A673 (cell line): Measurements from ENCODE around the gene KRT74. TPM values are rescaled to one million over a fixed set of nuclear protein-coding genes. Genes with fewer than 3 reads are reported as not detected.

Experiments
- BruUV-seq: library from RNA; stranded (reverse); fragments of 400-500 nt; replicated peaks from 2 replicates; lab custom pipeline; 2021; lab: Mats Ljungman, UMichigan
- CTCF ChIA-PET: fragments of 300-600 bp; sonication (Branson Sonifier 250); formaldehyde crosslinking; loops from one replicate; lab custom pipeline; 2022; ENCODE audit warnings: antibody characterized with exemption; lab: Charles Lee
- POLR2A ChIA-PET: fragments of 300-600 bp; sonication (Branson Sonifier 250); formaldehyde crosslinking; loops from one replicate; lab custom pipeline; 2022; ENCODE audit warnings: antibody characterized with exemption; ENCODE audit not compliant: low non-redundant PET; lab: Charles Lee
- DNase-seq: peaks from one replicate; pipeline ENCODE4 v3.0.0-alpha.2; 2015; ENCODE audit warnings: low spot score
- H3K27ac ChIP-seq: fragments of 200-600 bp; sonication (generic); 2 replicates; pipeline ENCODE4 v1.5.1; 2016; ENCODE audit warnings: mixed run types, low read depth, mild to moderate bottlenecking, mixed read lengths, antibody characterized with exemption, low read length; ENCODE audit not compliant: poor library complexity, severe bottlenecking
- H3K27me3 ChIP-seq: fragments of 200-600 bp; sonication (generic); replicated peaks from 2 replicates; pipeline ENCODE4 v1.6.1; 2017; ENCODE audit warnings: mixed run types, low read depth, mild to moderate bottlenecking, mixed read lengths, antibody characterized with exemption, low read length; ENCODE audit not compliant: insufficient read depth, poor library complexity
- H3K36me3 ChIP-seq: fragments of 200-600 bp; sonication (generic); 2 replicates; pipeline ENCODE4 v1.6.1; 2016; ENCODE audit warnings: mixed run types, mild to moderate bottlenecking, mixed read lengths, antibody characterized with exemption, low read length; ENCODE audit not compliant: insufficient read depth, poor library complexity, severe bottlenecking
- H3K4me1 ChIP-seq: fragments of 200-600 bp; sonication (generic); 2 replicates; pipeline ENCODE4 v1.6.1; 2017; ENCODE audit warnings: mixed run types, mild to moderate bottlenecking, mixed read lengths, antibody characterized with exemption, low read length; ENCODE audit not compliant: insufficient read depth, poor library complexity, severe bottlenecking
- H3K4me3 ChIP-seq: fragments of 200-600 bp; sonication (generic); 2 replicates; pipeline ENCODE4 v1.5.1; 2016; ENCODE audit warnings: low read depth, mixed run types, mild to moderate bottlenecking, mixed read lengths, low read length; ENCODE audit not compliant: poor library complexity, severe bottlenecking
- H3K9me3 ChIP-seq: fragments of 200-600 bp; sonication (generic); 2 replicates; pipeline ENCODE4 v1.6.1; 2016; ENCODE audit warnings: mixed run types, low read depth, mild to moderate bottlenecking, mixed read lengths, antibody characterized with exemption, low read length; ENCODE audit not compliant: poor library complexity, severe bottlenecking
- EZH2 ChIP-seq: fragments of 200-600 bp; sonication (generic); IDR thresholded peaks from 2 replicates; pipeline ENCODE4 v1.6.1; 2017; ENCODE audit warnings: borderline replicate concordance, low read depth, mild to moderate bottlenecking, mixed read lengths, antibody characterized with exemption, low read length; ENCODE audit not compliant: poor library complexity, severe bottlenecking
- intact Hi-C: fragments of 100-400 bp; cut with micrococcal nuclease; formaldehyde crosslinking; loops from one replicate; pipeline ENCODE4 v1.10.0; 2022; ENCODE audit not compliant: unreplicated experiment
- total RNA-seq: library from RNA; stranded (reverse); gene quantifications from 2 replicates; pipeline ENCODE4 v1.2.3, GENCODE V29; 2021
- TF ChIP-seq, protein P1 (sequence below): fragments of 300-800, 200-600 bp; sonication (generic); conservative IDR thresholded peaks from 2 replicates; pipeline ENCODE4 v1.5.1; 2017; ENCODE audit warnings: low read depth, mild to moderate bottlenecking, antibody characterized with exemption, low read length, moderate library complexity, mixed read lengths

The KRT74 gene
- total RNA-seq, 1 experiment from 2014 or later: not detected

DNA sequence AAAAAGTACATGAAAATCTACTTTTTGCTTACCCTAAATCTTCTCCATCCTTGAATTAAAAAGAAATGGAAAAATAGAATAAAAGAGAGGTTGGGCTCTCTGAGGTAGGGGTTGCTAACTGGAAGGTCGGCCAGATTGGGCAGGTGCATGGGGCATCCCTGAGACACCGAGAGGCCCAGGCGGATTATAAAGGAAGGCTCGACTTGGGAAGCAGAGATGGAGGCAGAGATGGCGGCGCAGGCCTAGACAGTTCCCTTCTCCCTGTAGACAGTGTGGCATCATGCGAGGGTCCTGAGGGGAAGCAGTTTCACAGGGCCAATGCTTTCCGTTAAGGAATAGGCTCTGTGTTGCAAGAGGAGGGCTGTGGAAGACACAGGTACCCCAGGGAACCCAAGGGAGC, 3.7 kb upstream of the KRT74 start:
- no TSS peak for BruUV-seq
- POLR2A ChIA-PET: no interaction called here
- no peak overlapping the region for H3K4me3 ChIP-seq
- H3K4me1 ChIP-seq: no peaks in the 10 kb centered on the region
- no peak overlapping the region for H3K27ac ChIP-seq
- TF ChIP-seq EZH2: no peak
- TF ChIP-seq, protein P1, sequence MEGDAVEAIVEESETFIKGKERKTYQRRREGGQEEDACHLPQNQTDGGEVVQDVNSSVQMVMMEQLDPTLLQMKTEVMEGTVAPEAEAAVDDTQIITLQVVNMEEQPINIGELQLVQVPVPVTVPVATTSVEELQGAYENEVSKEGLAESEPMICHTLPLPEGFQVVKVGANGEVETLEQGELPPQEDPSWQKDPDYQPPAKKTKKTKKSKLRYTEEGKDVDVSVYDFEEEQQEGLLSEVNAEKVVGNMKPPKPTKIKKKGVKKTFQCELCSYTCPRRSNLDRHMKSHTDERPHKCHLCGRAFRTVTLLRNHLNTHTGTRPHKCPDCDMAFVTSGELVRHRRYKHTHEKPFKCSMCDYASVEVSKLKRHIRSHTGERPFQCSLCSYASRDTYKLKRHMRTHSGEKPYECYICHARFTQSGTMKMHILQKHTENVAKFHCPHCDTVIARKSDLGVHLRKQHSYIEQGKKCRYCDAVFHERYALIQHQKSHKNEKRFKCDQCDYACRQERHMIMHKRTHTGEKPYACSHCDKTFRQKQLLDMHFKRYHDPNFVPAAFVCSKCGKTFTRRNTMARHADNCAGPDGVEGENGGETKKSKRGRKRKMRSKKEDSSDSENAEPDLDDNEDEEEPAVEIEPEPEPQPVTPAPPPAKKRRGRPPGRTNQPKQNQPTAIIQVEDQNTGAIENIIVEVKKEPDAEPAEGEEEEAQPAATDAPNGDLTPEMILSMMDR: no peak
- H3K36me3 ChIP-seq: no peaks in the 10 kb centered on the region
- H3K9me3 ChIP-seq: no peaks in the 10 kb centered on the region
- CTCF ChIA-PET: no interaction called here
- intact Hi-C loops: no loop called here
- H3K27me3 ChIP-seq: peaks cover 3% of the 10 kb centered on the region
- no peak for DNase-seq

DNA sequence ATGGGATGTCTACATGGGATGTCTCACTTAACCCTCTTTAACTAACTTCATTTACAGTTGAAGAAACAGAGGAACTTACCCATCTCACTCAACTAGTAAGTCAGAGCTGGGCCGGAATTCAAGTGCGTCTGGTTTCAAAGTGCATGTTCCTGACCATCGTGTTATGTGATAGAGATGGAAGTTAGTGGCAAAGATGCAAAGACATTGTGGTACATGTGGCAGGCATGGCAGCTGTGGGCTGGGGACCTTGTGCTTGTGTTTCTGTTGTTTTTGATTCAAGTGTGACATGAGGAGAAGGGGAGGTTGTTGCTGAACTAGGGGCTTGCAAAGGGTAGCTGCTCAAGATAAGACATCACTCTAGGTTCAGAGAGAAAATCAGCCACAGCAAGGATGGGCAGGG, 2.3 kb upstream of the KRT74 start:
- no peak for DNase-seq
- no peak overlapping the region for H3K27ac ChIP-seq
- H3K36me3 ChIP-seq: no peaks in the 10 kb centered on the region
- intact Hi-C loops: no loop called here
- peaks cover 4% of the 10 kb centered on the region for H3K27me3 ChIP-seq
- BruUV-seq: no TSS peak
- ChIA-PET POLR2A (no interaction called here), CTCF (no interaction called here)
- H3K9me3 ChIP-seq: no peaks in the 10 kb centered on the region
- TF ChIP-seq, protein P1: no peak
- TF ChIP-seq EZH2: no peak
- no peaks in the 10 kb centered on the region for H3K4me1 ChIP-seq
- H3K4me3 ChIP-seq: no peak overlapping the region

DNA sequence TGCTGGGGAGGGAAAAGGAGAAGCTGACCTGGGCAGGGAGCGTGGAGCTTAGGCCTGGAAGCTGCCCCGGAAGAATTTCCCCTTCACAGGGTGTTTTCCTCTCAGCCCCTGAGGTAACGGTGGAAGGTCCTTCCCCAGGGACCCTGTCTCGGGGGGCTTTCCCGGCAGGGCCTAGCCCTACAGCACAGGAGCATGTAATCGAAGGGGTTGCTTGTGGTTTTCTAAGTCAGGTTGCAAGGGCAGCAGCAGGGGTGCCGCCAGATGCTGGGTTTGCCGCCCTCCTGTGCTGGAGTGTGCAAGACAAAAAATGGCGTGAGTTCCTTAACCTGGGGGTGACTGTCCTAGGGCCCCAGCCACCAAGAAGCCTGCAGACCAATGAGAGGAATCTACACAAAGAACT, 1.6 kb upstream of the KRT74 start:
- intact Hi-C loops: no loop called here
- ChIA-PET POLR2A (no interaction called here), CTCF (no interaction called here)
- no peak overlapping the region for H3K4me3 ChIP-seq
- H3K9me3 ChIP-seq: no peaks in the 10 kb centered on the region
- TF ChIP-seq, protein P1: no peak
- no peak for TF ChIP-seq EZH2
- H3K4me1 ChIP-seq: no peaks in the 10 kb centered on the region
- no peaks in the 10 kb centered on the region for H3K36me3 ChIP-seq
- no peak overlapping the region for H3K27ac ChIP-seq
- no peak for DNase-seq
- BruUV-seq: no TSS peak
- H3K27me3 ChIP-seq: peaks cover 7% of the 10 kb centered on the region
